Tibial artery (tissue), 4 donors: ENCODE results near the gene PRSS23.

Experiments
- DNase-seq, 2 donors: peaks; one replicate each; pipeline ENCODE4 v3.0.0-alpha.2; 2019
- H3K27ac ChIP-seq, 2 donors: fragments of 200-600 bp; sonication (generic) in 1 of 2; 1 replicate in 1 of 2; 2 replicates in 1 of 2; pipeline ENCODE4 v1.5.1; 2018 to 2019; ENCODE audit warnings: mild to moderate bottlenecking in 1 of 2
- H3K27me3 ChIP-seq, 2 donors: fragments of 200-600 bp; sonication (generic) in 1 of 2; one replicate each; pipeline versions ENCODE4 v1.5.1 to v1.6.0; 2016 to 2019
- H3K36me3 ChIP-seq, 3 donors: fragments of 200-600 bp; sonication (generic) in 2 of 3; one replicate each; pipeline ENCODE4 v1.5.1; 2016 to 2019; ENCODE audit warnings: mild to moderate bottlenecking in 2 of 3
- H3K4me1 ChIP-seq, 4 donors: fragments of 200-600 bp; sonication (generic) in 2 of 4; 1 replicate in 3 of 4; 2 replicates in 1 of 4; pipeline ENCODE4 v1.5.1; 2016 to 2019
- H3K4me3 ChIP-seq, 2 donors: fragments of 200-600 bp; sonication (generic) in 1 of 2; 1 replicate in 1 of 2; 2 replicates in 1 of 2; pipeline ENCODE4 v1.5.1; 2018 to 2019; ENCODE audit warnings: mild to moderate bottlenecking in 2 of 2
- H3K9me3 ChIP-seq, 3 donors: fragments of 200-600 bp; sonication (generic) in 1 of 3; one replicate each; pipeline ENCODE4 v1.5.1; 2016 to 2019
- CTCF ChIP-seq, 2 experiments: fragments of 200-600 bp in 1 of 2; fragments of 450-650 bp in 1 of 2; IDR thresholded peaks; one replicate each; pipeline ENCODE4 v1.5.1; 2017 to 2019; ENCODE audit warnings: antibody characterized with exemption in 2 of 2, mild to moderate bottlenecking in 1 of 2, moderate library complexity in 1 of 2
- intact Hi-C: fragments of 100-400 bp; cut with DNase I; formaldehyde crosslinking; loops from one replicate; pipeline ENCODE4 v1.15.0; 2023; ENCODE audit warnings: low total_unique reads

PRSS23 gene

GRCh38 chr11:86800076-86800959, at the start of gene PRSS23:
PRSS23 (plus strand) TSS chr11:86800542; CDS start chr11:86807644, 7,102 bp downstream.
- Histone ChIP-seq H3K4me1 (peaks cover 0 to 42% (median 22%) of the 10 kb centered on the region in 4 donors), H3K36me3 (no peaks in the 10 kb centered on the region)
- intact Hi-C loops, result loop anchor here (5.0 kb wide), 2 partner anchors 173 to 343 kb away; no protein-coding TSS in a partner anchor

GRCh38 chr11:86753459-86753858, 46.9 kb upstream of the PRSS23 start:
- Histone ChIP-seq H3K27ac (no peak overlapping the region), H3K4me1 (peaks cover 0 to 11% (median 3%) of the 10 kb centered on the region in 4 donors), H3K9me3 (no peaks in the 10 kb centered on the region), H3K27me3 (no peaks in the 10 kb centered on the region), H3K36me3 (no peaks in the 10 kb centered on the region), H3K4me3 (no peak overlapping the region)
- no peak for DNase-seq
- intact Hi-C loops, result no loop called here
- no peak for TF ChIP-seq CTCF (IDR thresholded peaks at IDR 0.05)

More at GRCh38 chr11:86800076-86800959, at the start of gene PRSS23:
- Histone ChIP-seq H3K9me3 (no peaks in the 10 kb centered on the region), H3K4me3 (peak within 1 kb of the TSS; percentile 91 to 94), H3K27me3 (no peaks in the 10 kb centered on the region), H3K27ac (peak within 1 kb of the TSS; percentile 87 to 92)
- DNase-seq, result peak; percentile 63 to 89
- no peak for TF ChIP-seq CTCF (IDR thresholded peaks at IDR 0.05)

GRCh38 chr11:86755146-86755545, 45.2 kb upstream of the PRSS23 start:
- peaks cover 0 to 4% (median under 1%) of the 10 kb centered on the region in 4 donors for H3K4me1 ChIP-seq
- DNase-seq, result no peak
- H3K27me3 ChIP-seq, result no peaks in the 10 kb centered on the region
- no peaks in the 10 kb centered on the region for H3K36me3 ChIP-seq
- no peak overlapping the region for H3K4me3 ChIP-seq
- H3K27ac ChIP-seq, result no peak overlapping the region
- TF ChIP-seq CTCF (IDR thresholded peaks at IDR 0.05), result no peak
- intact Hi-C loops, result no loop called here
- no peaks in the 10 kb centered on the region for H3K9me3 ChIP-seq

- Histone ChIP-seq H3K27me3 (no peaks in the 10 kb centered on the region), H3K27ac (no peak overlapping the region), H3K4me1 (peaks cover 0 to 7% (median 2%) of the 10 kb centered on the region in 4 donors), H3K9me3 (no peaks in the 10 kb centered on the region), H3K4me3 (no peak overlapping the region), H3K36me3 (no peaks in the 10 kb centered on the region)
- TF ChIP-seq CTCF (IDR thresholded peaks at IDR 0.05), result no peak
- DNase-seq, result no peak
- intact Hi-C loops, result no loop called here
These were observed 42.2 kb upstream of the PRSS23 start for GRCh38 chr11:86758171-86758570.

GRCh38 chr11:86760577-86760976, 39.8 kb upstream of the PRSS23 start:
- H3K4me3 ChIP-seq, result no peak overlapping the region
- no peaks in the 10 kb centered on the region for H3K9me3 ChIP-seq
- peaks cover 0 to 7% (median 0%) of the 10 kb centered on the region in 4 donors for H3K4me1 ChIP-seq
- intact Hi-C loops, result no loop called here
- H3K27me3 ChIP-seq, result no peaks in the 10 kb centered on the region
- no peak for TF ChIP-seq CTCF (IDR thresholded peaks at IDR 0.05)
- H3K36me3 ChIP-seq, result no peaks in the 10 kb centered on the region
- DNase-seq, result no peak
- H3K27ac ChIP-seq, result no peak overlapping the region
